MM.1S (cell line): ENCODE measurements around the gene PNPLA7.
"Not testable (repeated sequence)": the region's sequence is repeated elsewhere in the genome, so short reads cannot be mapped to it uniquely, and the experiment has no call there.

Experiments
- EZH2 ChIP-seq: fragments of 300-600 bp; sonication (generic); optimal IDR thresholded peaks from 2 replicates; pipeline ENCODE3; 2017; ENCODE audit warnings: low read depth, mild to moderate bottlenecking, antibody characterized with exemption, low read length, mixed read lengths
- EZH2phosphoT487 ChIP-seq: fragments of 300-600 bp; sonication (generic); IDR thresholded peaks from 2 replicates; pipeline ENCODE4 v1.6.1; 2018; ENCODE audit warnings: antibody characterized with exemption, low read length
- TF ChIP-seq, protein P1 (sequence below): fragments of 300-600 bp; sonication (generic); IDR thresholded peaks from 2 replicates; pipeline ENCODE4 v1.5.1; 2016; ENCODE audit warnings: antibody characterized with exemption, low read length, mixed read lengths

DNA sequence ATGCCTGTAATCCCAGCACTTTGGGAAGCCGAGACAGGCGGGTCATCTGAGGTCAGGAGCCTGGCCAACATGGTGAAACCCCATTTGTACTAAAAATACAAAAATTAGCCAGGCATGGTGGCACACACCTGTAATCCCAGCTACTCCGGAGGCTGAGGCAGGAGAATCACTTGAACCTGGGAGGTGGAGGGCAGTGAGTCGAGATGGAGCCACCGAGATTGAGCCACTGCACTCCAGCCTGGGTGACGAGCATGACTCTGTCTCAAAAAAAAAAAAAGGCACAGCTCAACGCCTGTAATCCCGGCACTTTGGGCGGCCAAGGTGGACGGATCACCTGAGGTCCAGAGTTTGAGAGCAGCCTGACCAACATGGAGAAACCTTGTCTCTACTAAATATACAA lies 3.5 kb upstream of the PNPLA7 start:
- TF ChIP-seq, protein P1, sequence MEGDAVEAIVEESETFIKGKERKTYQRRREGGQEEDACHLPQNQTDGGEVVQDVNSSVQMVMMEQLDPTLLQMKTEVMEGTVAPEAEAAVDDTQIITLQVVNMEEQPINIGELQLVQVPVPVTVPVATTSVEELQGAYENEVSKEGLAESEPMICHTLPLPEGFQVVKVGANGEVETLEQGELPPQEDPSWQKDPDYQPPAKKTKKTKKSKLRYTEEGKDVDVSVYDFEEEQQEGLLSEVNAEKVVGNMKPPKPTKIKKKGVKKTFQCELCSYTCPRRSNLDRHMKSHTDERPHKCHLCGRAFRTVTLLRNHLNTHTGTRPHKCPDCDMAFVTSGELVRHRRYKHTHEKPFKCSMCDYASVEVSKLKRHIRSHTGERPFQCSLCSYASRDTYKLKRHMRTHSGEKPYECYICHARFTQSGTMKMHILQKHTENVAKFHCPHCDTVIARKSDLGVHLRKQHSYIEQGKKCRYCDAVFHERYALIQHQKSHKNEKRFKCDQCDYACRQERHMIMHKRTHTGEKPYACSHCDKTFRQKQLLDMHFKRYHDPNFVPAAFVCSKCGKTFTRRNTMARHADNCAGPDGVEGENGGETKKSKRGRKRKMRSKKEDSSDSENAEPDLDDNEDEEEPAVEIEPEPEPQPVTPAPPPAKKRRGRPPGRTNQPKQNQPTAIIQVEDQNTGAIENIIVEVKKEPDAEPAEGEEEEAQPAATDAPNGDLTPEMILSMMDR = not testable (repeated sequence)
- not testable (repeated sequence) for TF ChIP-seq EZH2phosphoT487, EZH2
